Measurements from ENCODE around the gene ERCC6L. TPM values are rescaled to one million over a fixed set of nuclear protein-coding genes. Genes with fewer than 3 reads are reported as not detected.

Gene ERCC6L
- total and polyA plus RNA-seq, 9 donors = 0.05 to 0.60 (median 0.23) TPM

DNA sequence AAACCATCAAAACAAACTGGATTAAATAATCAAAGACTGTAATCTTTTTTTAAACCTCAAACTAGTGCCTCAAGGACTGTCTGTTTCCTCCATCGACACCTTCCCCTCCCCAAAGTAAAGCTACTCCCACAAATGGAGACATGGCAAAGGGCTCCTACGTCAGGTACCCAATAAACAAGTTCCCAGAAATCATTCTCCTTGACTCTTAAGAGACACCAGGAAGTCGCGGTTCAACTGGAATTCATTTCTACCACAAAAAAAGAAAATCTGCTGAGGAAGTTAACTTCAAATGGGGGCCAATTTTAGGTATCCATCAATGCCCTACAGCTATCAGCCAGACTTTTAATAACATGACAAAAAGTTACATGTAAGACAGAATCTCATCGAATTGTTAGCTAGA is 35.7 kb upstream of the ERCC6L start:
- no peak overlapping the region for H3K27ac ChIP-seq
- intact Hi-C loops (cut with DNase I) = no loop called here
- H3K27me3 ChIP-seq = no peaks in the 10 kb centered on the region
- no peak for DNase-seq
- 56 to 67% (median 64%) methylated on average over 5 of the region's 5 CpGs for WGBS, 3 donors
- peaks cover 3% of the 10 kb centered on the region for H3K4me1 ChIP-seq (ENCODE audit: insufficient read depth)
- no peak overlapping the region for H3K4me3 ChIP-seq
- no peaks in the 10 kb centered on the region for H3K36me3 ChIP-seq
- TF ChIP-seq EP300 (IDR thresholded peaks at IDR 0.05) (no peak), POLR2A (IDR thresholded peaks at IDR 0.05) (no peak)
- TF ChIP-seq, protein P1, sequence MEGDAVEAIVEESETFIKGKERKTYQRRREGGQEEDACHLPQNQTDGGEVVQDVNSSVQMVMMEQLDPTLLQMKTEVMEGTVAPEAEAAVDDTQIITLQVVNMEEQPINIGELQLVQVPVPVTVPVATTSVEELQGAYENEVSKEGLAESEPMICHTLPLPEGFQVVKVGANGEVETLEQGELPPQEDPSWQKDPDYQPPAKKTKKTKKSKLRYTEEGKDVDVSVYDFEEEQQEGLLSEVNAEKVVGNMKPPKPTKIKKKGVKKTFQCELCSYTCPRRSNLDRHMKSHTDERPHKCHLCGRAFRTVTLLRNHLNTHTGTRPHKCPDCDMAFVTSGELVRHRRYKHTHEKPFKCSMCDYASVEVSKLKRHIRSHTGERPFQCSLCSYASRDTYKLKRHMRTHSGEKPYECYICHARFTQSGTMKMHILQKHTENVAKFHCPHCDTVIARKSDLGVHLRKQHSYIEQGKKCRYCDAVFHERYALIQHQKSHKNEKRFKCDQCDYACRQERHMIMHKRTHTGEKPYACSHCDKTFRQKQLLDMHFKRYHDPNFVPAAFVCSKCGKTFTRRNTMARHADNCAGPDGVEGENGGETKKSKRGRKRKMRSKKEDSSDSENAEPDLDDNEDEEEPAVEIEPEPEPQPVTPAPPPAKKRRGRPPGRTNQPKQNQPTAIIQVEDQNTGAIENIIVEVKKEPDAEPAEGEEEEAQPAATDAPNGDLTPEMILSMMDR (IDR thresholded peaks at IDR 0.05) = no peak
- H3K9me3 ChIP-seq = no peaks in the 10 kb centered on the region

- no peak for DNase-seq
- H3K4me1 ChIP-seq (ENCODE audit: insufficient read depth) = peaks cover 3% of the 10 kb centered on the region
- no peaks in the 10 kb centered on the region for H3K9me3 ChIP-seq
- H3K27me3 ChIP-seq = no peaks in the 10 kb centered on the region
- H3K36me3 ChIP-seq = no peaks in the 10 kb centered on the region
- H3K27ac ChIP-seq = no peak overlapping the region
- 87 to 91% (median 89%) methylated on average over 6 of the region's 6 CpGs for WGBS, 3 donors
- TF ChIP-seq POLR2A (IDR thresholded peaks at IDR 0.05) = no peak
- TF ChIP-seq, protein P1 (IDR thresholded peaks at IDR 0.05) = no peak
- no peak for TF ChIP-seq EP300 (IDR thresholded peaks at IDR 0.05)
- intact Hi-C loops (cut with DNase I) = no loop called here
- H3K4me3 ChIP-seq = no peak overlapping the region
Measured at GRCh38 chrX:72273718-72274117, 34.9 kb upstream of the ERCC6L start.

DNA sequence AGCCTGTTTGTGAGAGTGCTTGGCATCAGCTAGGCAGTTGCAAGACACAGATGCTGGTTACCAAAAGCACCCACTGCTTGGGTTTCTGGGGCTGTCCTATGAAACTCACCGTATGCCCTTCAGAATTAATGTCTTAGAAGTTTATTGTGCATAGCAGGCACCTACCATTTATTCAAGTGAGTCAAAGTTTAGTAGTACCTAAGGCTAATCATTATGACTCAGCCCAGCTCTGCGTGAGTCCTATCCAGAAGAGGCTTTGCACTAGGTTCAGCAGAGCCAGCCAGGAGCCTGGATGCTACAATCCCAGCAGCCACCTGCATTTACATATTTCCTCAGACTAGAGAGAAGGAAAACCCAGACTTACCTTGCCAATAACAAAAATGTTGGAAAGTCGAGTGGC is 34.0 kb upstream of the ERCC6L start:
- Histone ChIP-seq H3K4me1 (ENCODE audit: insufficient read depth) (peaks cover 3% of the 10 kb centered on the region), H3K9me3 (no peaks in the 10 kb centered on the region), H3K4me3 (no peak overlapping the region), H3K27me3 (no peaks in the 10 kb centered on the region), H3K36me3 (no peaks in the 10 kb centered on the region), H3K27ac (no peak overlapping the region)
- WGBS, 3 donors = 76 to 78% (median 77%) methylated on average over 2 to 3 of the region's 3 CpGs
- DNase-seq = no peak
- TF ChIP-seq, protein P1 (IDR thresholded peaks at IDR 0.05) = no peak
- no peak for TF ChIP-seq EP300 (IDR thresholded peaks at IDR 0.05)
- TF ChIP-seq POLR2A (IDR thresholded peaks at IDR 0.05) = no peak
- intact Hi-C loops (cut with DNase I) = no loop called here

DNA sequence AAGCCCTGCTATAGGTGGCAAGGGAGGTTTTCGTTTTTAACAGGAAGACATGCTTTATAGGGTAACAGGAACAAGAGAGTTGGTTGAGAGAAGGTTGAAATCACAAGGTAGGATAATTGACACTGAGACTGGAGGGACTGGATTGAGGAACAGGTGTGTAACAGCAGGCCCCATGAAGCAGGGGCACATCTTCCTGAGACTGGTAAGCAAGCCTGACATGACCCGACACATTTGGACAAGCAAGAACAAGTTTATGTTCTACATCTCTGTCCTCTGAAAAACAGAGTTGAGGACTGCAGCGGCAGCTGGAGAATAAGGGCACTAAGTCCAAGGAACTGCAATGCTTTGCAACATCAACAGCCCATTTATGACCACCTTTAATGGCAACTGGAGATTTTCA is 33.0 kb upstream of the ERCC6L start:
- H3K27ac ChIP-seq = no peak overlapping the region
- no peaks in the 10 kb centered on the region for H3K27me3 ChIP-seq
- peaks cover 3% of the 10 kb centered on the region for H3K4me1 ChIP-seq (ENCODE audit: insufficient read depth)
- 74 to 78% (median 76%) methylated on average over 3 of the region's 3 CpGs for WGBS, 3 donors
- no peaks in the 10 kb centered on the region for H3K9me3 ChIP-seq
- H3K36me3 ChIP-seq = no peaks in the 10 kb centered on the region
- intact Hi-C loops (cut with DNase I) = no loop called here
- TF ChIP-seq POLR2A (IDR thresholded peaks at IDR 0.05) (no peak), EP300 (IDR thresholded peaks at IDR 0.05) (no peak)
- TF ChIP-seq, protein P1 (IDR thresholded peaks at IDR 0.05) = no peak
- no peak overlapping the region for H3K4me3 ChIP-seq
- DNase-seq = no peak

Measured in ovary (tissue), 9 donors.